ENCODE data around the gene MMP20. TPM values are rescaled to one million over a fixed set of nuclear protein-coding genes. Genes with fewer than 3 reads are reported as not detected.
A peak's percentile ranks its signal among the peaks of the same experiment; 100 is the strongest.

The MMP20 gene
- total RNA-seq, 1 experiment from 2014 or later: not detected

GRCh38 chr11:102620818-102621561 is 4.1 kb downstream of the MMP20 start:
- BruUV-seq (replicated peaks): no TSS peak
- DNase-seq (ENCODE audit: unreplicated experiment): peak; percentile 79
- POLR2A ChIA-PET: interaction anchor here (1.3 kb wide), 1 partner anchor 10 kb away, joined by 3 read pairs; no protein-coding TSS in a partner anchor

GRCh38 chr11:102620179-102620578 is 5.0 kb downstream of the MMP20 start:
- ChIA-PET CTCF (interaction anchor here (0.6 to 1.9 kb wide), 3 partner anchors 47 to 278 kb away, joined by 3 to 11 read pairs (median 4); no protein-coding TSS in a partner anchor), POLR2A (interaction anchor here (0.6 kb wide), 1 partner anchor 221 kb away, joined by 3 read pairs; no protein-coding TSS in a partner anchor)
- intact Hi-C loops (cut with micrococcal nuclease): no loop called here
- no TSS peak for BruUV-seq (replicated peaks)
- Mint-ChIP-seq H3K9me3 (ENCODE audit: unreplicated experiment) (no peaks in the 10 kb centered on the region), H3K27ac (ENCODE audit: low read depth, unreplicated experiment) (no peak overlapping the region), H3K4me3 (ENCODE audit: unreplicated experiment) (no peak overlapping the region), H3K36me3 (ENCODE audit: insufficient read depth, unreplicated experiment) (no peaks in the 10 kb centered on the region), H3K4me1 (ENCODE audit: insufficient read depth, unreplicated experiment) (peaks cover 14% of the 10 kb centered on the region), H3K27me3 (ENCODE audit: insufficient read depth, unreplicated experiment) (no peaks in the 10 kb centered on the region)
- TF ChIP-seq CTCF (IDR thresholded peaks at IDR 0.05; ENCODE audit: unreplicated experiment): no peak
- no peak for DNase-seq (ENCODE audit: unreplicated experiment)

More at GRCh38 chr11:102620818-102621561, 4.1 kb downstream of the MMP20 start:
- no peaks in the 10 kb centered on the region for H3K36me3 Mint-ChIP-seq (ENCODE audit: insufficient read depth, unreplicated experiment)
- CTCF ChIA-PET: interaction anchor here (0.6 to 4.3 kb wide), 9 partner anchors 7 to 1882 kb away, joined by 3 to 22 read pairs (median 5); no protein-coding TSS in a partner anchor
- no peak for TF ChIP-seq CTCF (IDR thresholded peaks at IDR 0.05; ENCODE audit: unreplicated experiment)
- H3K4me3 Mint-ChIP-seq (ENCODE audit: unreplicated experiment): no peak overlapping the region
- peaks cover 8% of the 10 kb centered on the region for H3K4me1 Mint-ChIP-seq (ENCODE audit: insufficient read depth, unreplicated experiment)
- H3K9me3 Mint-ChIP-seq (ENCODE audit: unreplicated experiment): no peaks in the 10 kb centered on the region
- H3K27ac Mint-ChIP-seq (ENCODE audit: low read depth, unreplicated experiment): no peak overlapping the region
- intact Hi-C loops (cut with micrococcal nuclease): no loop called here
- no peaks in the 10 kb centered on the region for H3K27me3 Mint-ChIP-seq (ENCODE audit: insufficient read depth, unreplicated experiment)

GRCh38 chr11:102617466-102618008 is 7.6 kb downstream of the MMP20 start:
- no peak for DNase-seq (ENCODE audit: unreplicated experiment)
- intact Hi-C loops (cut with micrococcal nuclease): no loop called here
- Mint-ChIP-seq H3K4me3 (ENCODE audit: unreplicated experiment) (no peak overlapping the region), H3K27me3 (ENCODE audit: insufficient read depth, unreplicated experiment) (no peaks in the 10 kb centered on the region), H3K4me1 (ENCODE audit: insufficient read depth, unreplicated experiment) (peaks cover 14% of the 10 kb centered on the region), H3K27ac (ENCODE audit: low read depth, unreplicated experiment) (no peak overlapping the region), H3K36me3 (ENCODE audit: insufficient read depth, unreplicated experiment) (no peaks in the 10 kb centered on the region), H3K9me3 (ENCODE audit: unreplicated experiment) (no peaks in the 10 kb centered on the region)
- ChIA-PET POLR2A (no interaction called here), CTCF (interaction anchor here (0.6 to 7.1 kb wide), 7 partner anchors 8 to 278 kb away, joined by 3 to 58 read pairs (median 4); partner anchors contain the start of gene MMP20)
- TF ChIP-seq CTCF (IDR thresholded peaks at IDR 0.05; ENCODE audit: unreplicated experiment): no peak
- BruUV-seq (replicated peaks): no TSS peak

GRCh38 chr11:102615894-102616432 is 9.2 kb downstream of the MMP20 start:
- intact Hi-C loops (cut with micrococcal nuclease): loop anchor here (2.0 kb wide), 1 partner anchor 755 kb away; no protein-coding TSS in a partner anchor
- ChIA-PET POLR2A (interaction anchor here (0.7 kb wide), 1 partner anchor 311 kb away, joined by 3 read pairs; no protein-coding TSS in a partner anchor), CTCF (interaction anchor here (0.6 to 7.1 kb wide), 10 partner anchors 38 to 277 kb away, joined by 3 to 164 read pairs (median 4); no protein-coding TSS in a partner anchor)
- BruUV-seq (replicated peaks): no TSS peak
- H3K4me1 Mint-ChIP-seq (ENCODE audit: insufficient read depth, unreplicated experiment): peaks cover 10% of the 10 kb centered on the region
- no peak overlapping the region for H3K4me3 Mint-ChIP-seq (ENCODE audit: unreplicated experiment)
- TF ChIP-seq CTCF (IDR thresholded peaks at IDR 0.05; ENCODE audit: unreplicated experiment): no peak
- no peak for DNase-seq (ENCODE audit: unreplicated experiment)
- H3K9me3 Mint-ChIP-seq (ENCODE audit: unreplicated experiment): no peaks in the 10 kb centered on the region
- no peak overlapping the region for H3K27ac Mint-ChIP-seq (ENCODE audit: low read depth, unreplicated experiment)
- H3K27me3 Mint-ChIP-seq (ENCODE audit: insufficient read depth, unreplicated experiment): no peaks in the 10 kb centered on the region
- no peaks in the 10 kb centered on the region for H3K36me3 Mint-ChIP-seq (ENCODE audit: insufficient read depth, unreplicated experiment)
